HG02610 (cell line): Measurements from ENCODE around the gene SLC35F2.
A peak's percentile ranks its signal among the peaks of the same experiment; 100 is the strongest.
"Not testable (repeated sequence)": the region's sequence is repeated elsewhere in the genome, so short reads cannot be mapped to it uniquely, and the experiment has no call there.

ENCODE experiments used
- ATAC-seq: cut with Tn5 transposase; IDR thresholded peaks from one replicate; pipeline ENCODE4 v1.9.1; 2021; ENCODE audit warnings: mild to moderate bottlenecking, moderate library complexity; ENCODE audit not compliant: unreplicated experiment

Gene SLC35F2

GRCh38 chr11:107858217-107859070 lies at the start of gene SLC35F2:
Gene SLC35F2 (minus strand): TSS chr11:107858787. CDS start chr11:107858767, 20 bp downstream.
- ATAC-seq = peak; percentile 96

- ATAC-seq = no peak
Observed at GRCh38 chr11:107908211-107908610, 49.6 kb upstream of the SLC35F2 start.

- no peak for ATAC-seq
Observed at GRCh38 chr11:107898270-107898669, 39.7 kb upstream of the SLC35F2 start.

GRCh38 chr11:107882095-107882820 lies 23.7 kb upstream of the SLC35F2 start:
- no peak for ATAC-seq

GRCh38 chr11:107881471-107881870 lies 22.9 kb upstream of the SLC35F2 start:
- ATAC-seq = not testable (repeated sequence)

GRCh38 chr11:107876141-107876540 lies 17.6 kb upstream of the SLC35F2 start:
- ATAC-seq = no peak

- ATAC-seq = no peak
Observed at GRCh38 chr11:107864591-107864990, 6.0 kb upstream of the SLC35F2 start.

GRCh38 chr11:107860688-107861087 lies 2.1 kb upstream of the SLC35F2 start:
- ATAC-seq = no peak

GRCh38 chr11:107860240-107860620 lies 1.6 kb upstream of the SLC35F2 start:
- not testable (repeated sequence) for ATAC-seq

GRCh38 chr11:107859459-107860239 lies 1.1 kb upstream of the SLC35F2 start:
- ATAC-seq = no peak

- no peak for ATAC-seq
Observed at GRCh38 chr11:107857550-107858216, 904 bp downstream of the SLC35F2 start.

- ATAC-seq = no peak
Observed at GRCh38 chr11:107856981-107857517, 1.5 kb downstream of the SLC35F2 start.

- no peak for ATAC-seq
Observed at GRCh38 chr11:107856180-107856980, 2.2 kb downstream of the SLC35F2 start.

- no peak for ATAC-seq
Observed at GRCh38 chr11:107853070-107853469, 5.5 kb downstream of the SLC35F2 start.

- ATAC-seq = no peak
Observed at GRCh38 chr11:107851704-107852310, 6.8 kb downstream of the SLC35F2 start.

GRCh38 chr11:107849790-107850189 lies 8.8 kb downstream of the SLC35F2 start:
- no peak for ATAC-seq

GRCh38 chr11:107848345-107848744 lies 10.2 kb downstream of the SLC35F2 start:
- no peak for ATAC-seq

- ATAC-seq = no peak
Observed at GRCh38 chr11:107847184-107847583, 11.4 kb downstream of the SLC35F2 start.

- ATAC-seq = no peak
Observed at GRCh38 chr11:107844041-107844440, 14.5 kb downstream of the SLC35F2 start.
